ENCODE results near the gene GNB2.
A peak's percentile ranks its signal among the peaks of the same experiment; 100 is the strongest.

GNB2 gene

GRCh38 chr7:100705753-100706671, 32.5 kb downstream of the GNB2 start, which contains the start of gene POP7:
Gene POP7 (plus strand): TSS chr7:100706121. CDS start chr7:100706831, 710 bp downstream.
- Histone ChIP-seq H4K20me1 (ENCODE audit: insufficient read depth, low read length, poor library complexity, severe bottlenecking) (peaks cover 12% of the 10 kb centered on the region), H3K27me3 (ENCODE audit: insufficient read depth, low read length, poor library complexity, severe bottlenecking) (no peaks in the 10 kb centered on the region), H3K4me2 (ENCODE audit: low read depth, low read length, poor library complexity, severe bottlenecking) (peak within 1 kb of the TSS; percentile 97), H3K79me2 (ENCODE audit: insufficient read depth, low read length) (peaks cover 28% of the 10 kb centered on the region), H3K9ac (ENCODE audit: low read depth, low read length, poor library complexity, severe bottlenecking) (peak within 1 kb of the TSS; percentile 92), H3K9me3 (ENCODE audit: insufficient read depth, low read depth, low read length) (no peaks in the 10 kb centered on the region), H3K36me3 (ENCODE audit: insufficient read depth, low read length) (no peaks in the 10 kb centered on the region), H3K4me3 (ENCODE audit: low read length, poor library complexity, severe bottlenecking) (peak within 1 kb of the TSS; percentile 98), H3K4me1 (ENCODE audit: insufficient read depth, low read length, poor library complexity, severe bottlenecking) (peaks cover 18% of the 10 kb centered on the region), H3F3A (ENCODE audit: low read depth) (no peaks in the 10 kb centered on the region), H2AFZ (ENCODE audit: low read length) (peak within 1 kb of the TSS; percentile 97), H3K9me2 (replicated peaks; ENCODE audit: low read depth, low read length) (no peaks in the 10 kb centered on the region)
- TF ChIP-seq EZH2phosphoT487 (IDR thresholded peaks at IDR 0.05; ENCODE audit: borderline replicate concordance) (no peak), CTCF (conservative IDR thresholded peaks at IDR 0.05; ENCODE audit: low read length) (no peak)

- H2AFZ ChIP-seq (ENCODE audit: low read length): peak overlapping the region; percentile 97
- H3K4me1 ChIP-seq (ENCODE audit: insufficient read depth, low read length, poor library complexity, severe bottlenecking): peaks cover 18% of the 10 kb centered on the region
- H3K9me2 ChIP-seq (replicated peaks; ENCODE audit: low read depth, low read length): no peaks in the 10 kb centered on the region
- no peaks in the 10 kb centered on the region for H3F3A ChIP-seq (ENCODE audit: low read depth)
- H3K4me2 ChIP-seq (ENCODE audit: low read depth, low read length, poor library complexity, severe bottlenecking): peak overlapping the region; percentile 97
- TF ChIP-seq EZH2phosphoT487 (IDR thresholded peaks at IDR 0.05; ENCODE audit: borderline replicate concordance) (no peak), CTCF (conservative IDR thresholded peaks at IDR 0.05; ENCODE audit: low read length) (no peak)
- peaks cover 12% of the 10 kb centered on the region for H4K20me1 ChIP-seq (ENCODE audit: insufficient read depth, low read length, poor library complexity, severe bottlenecking)
- peaks cover 28% of the 10 kb centered on the region for H3K79me2 ChIP-seq (ENCODE audit: insufficient read depth, low read length)
- H3K4me3 ChIP-seq (ENCODE audit: low read length, poor library complexity, severe bottlenecking): peak overlapping the region; percentile 98
- no peaks in the 10 kb centered on the region for H3K27me3 ChIP-seq (ENCODE audit: insufficient read depth, low read length, poor library complexity, severe bottlenecking)
- H3K36me3 ChIP-seq (ENCODE audit: insufficient read depth, low read length): no peaks in the 10 kb centered on the region
- peak overlapping the region; percentile 92 for H3K9ac ChIP-seq (ENCODE audit: low read depth, low read length, poor library complexity, severe bottlenecking)
- H3K9me3 ChIP-seq (ENCODE audit: insufficient read depth, low read depth, low read length): no peaks in the 10 kb centered on the region
Measured at GRCh38 chr7:100706672-100707311, 33.3 kb downstream of the GNB2 start.

- Histone ChIP-seq H3F3A (ENCODE audit: low read depth) (no peaks in the 10 kb centered on the region), H3K4me1 (ENCODE audit: insufficient read depth, low read length, poor library complexity, severe bottlenecking) (peaks cover 18% of the 10 kb centered on the region), H4K20me1 (ENCODE audit: insufficient read depth, low read length, poor library complexity, severe bottlenecking) (peaks cover 12% of the 10 kb centered on the region), H3K4me2 (ENCODE audit: low read depth, low read length, poor library complexity, severe bottlenecking) (peak overlapping the region; percentile 97), H3K9me2 (replicated peaks; ENCODE audit: low read depth, low read length) (no peaks in the 10 kb centered on the region), H3K9me3 (ENCODE audit: insufficient read depth, low read depth, low read length) (no peaks in the 10 kb centered on the region), H3K9ac (ENCODE audit: low read depth, low read length, poor library complexity, severe bottlenecking) (no peak overlapping the region), H3K4me3 (ENCODE audit: low read length, poor library complexity, severe bottlenecking) (no peak overlapping the region), H3K27me3 (ENCODE audit: insufficient read depth, low read length, poor library complexity, severe bottlenecking) (no peaks in the 10 kb centered on the region), H2AFZ (ENCODE audit: low read length) (no peak overlapping the region), H3K79me2 (ENCODE audit: insufficient read depth, low read length) (peaks cover 28% of the 10 kb centered on the region), H3K36me3 (ENCODE audit: insufficient read depth, low read length) (no peaks in the 10 kb centered on the region)
- no peak for TF ChIP-seq CTCF (conservative IDR thresholded peaks at IDR 0.05; ENCODE audit: low read length)
- TF ChIP-seq EZH2phosphoT487 (IDR thresholded peaks at IDR 0.05; ENCODE audit: borderline replicate concordance): no peak
Measured at GRCh38 chr7:100708395-100708794, 34.9 kb downstream of the GNB2 start.

Data from Loucy (cell line).